ENCODE measurements around the gene GOLPH3. TPM values are rescaled to one million over a fixed set of nuclear protein-coding genes. Genes with fewer than 3 reads are reported as not detected.
"Not testable (repeated sequence)": the region's sequence is repeated elsewhere in the genome, so short reads cannot be mapped to it uniquely, and the experiment has no call there.

Gene GOLPH3
- total RNA-seq, 2 donors from 2014 or later: 74.4 to 89.3 TPM

- DNase-seq (ENCODE audit: low spot score): no peak
- intact Hi-C loops (cut with DNase I): no loop called here
Observed at GRCh38 chr5:32172923-32173266, 1.2 kb downstream of the GOLPH3 start.

GRCh38 chr5:32172186-32172911, 1.8 kb downstream of the GOLPH3 start:
- DNase-seq (ENCODE audit: low spot score); intact Hi-C loops (cut with DNase I): not testable (repeated sequence)

- intact Hi-C loops (cut with DNase I): no loop called here
- DNase-seq (ENCODE audit: low spot score): no peak
Observed at GRCh38 chr5:32170303-32171151, 3.6 kb downstream of the GOLPH3 start.

- intact Hi-C loops (cut with DNase I): no loop called here
Observed at GRCh38 chr5:32168460-32169033, 5.6 kb downstream of the GOLPH3 start.

GRCh38 chr5:32165597-32165996, 8.5 kb downstream of the GOLPH3 start:
- intact Hi-C loops (cut with DNase I): no loop called here
- no peak for DNase-seq (ENCODE audit: low spot score)

More at GRCh38 chr5:32168460-32169033, 5.6 kb downstream of the GOLPH3 start:
- DNase-seq (ENCODE audit: low spot score): no peak

- intact Hi-C loops (cut with DNase I): no loop called here
- no peak for DNase-seq (ENCODE audit: low spot score)
Observed at GRCh38 chr5:32163785-32164184, 10.3 kb downstream of the GOLPH3 start.

- DNase-seq (ENCODE audit: low spot score): no peak
- intact Hi-C loops (cut with DNase I): no loop called here
Observed at GRCh38 chr5:32163053-32163452, 11.1 kb downstream of the GOLPH3 start.

GRCh38 chr5:32160228-32160627, 13.9 kb downstream of the GOLPH3 start:
- DNase-seq (ENCODE audit: low spot score): no peak
- intact Hi-C loops (cut with DNase I): no loop called here

- DNase-seq (ENCODE audit: low spot score): no peak
- intact Hi-C loops (cut with DNase I): no loop called here
Observed at GRCh38 chr5:32159328-32160072, 14.6 kb downstream of the GOLPH3 start.

GRCh38 chr5:32158679-32158975, 15.5 kb downstream of the GOLPH3 start:
- intact Hi-C loops (cut with DNase I): no loop called here
- DNase-seq (ENCODE audit: low spot score): no peak

- intact Hi-C loops (cut with DNase I): no loop called here
- DNase-seq (ENCODE audit: low spot score): no peak
Observed at GRCh38 chr5:32157078-32157477, 17.0 kb downstream of the GOLPH3 start.

GRCh38 chr5:32156635-32157034, 17.5 kb downstream of the GOLPH3 start:
- no peak for DNase-seq (ENCODE audit: low spot score)
- intact Hi-C loops (cut with DNase I): no loop called here

- DNase-seq (ENCODE audit: low spot score): no peak
- intact Hi-C loops (cut with DNase I): no loop called here
Observed at GRCh38 chr5:32155211-32155610, 18.9 kb downstream of the GOLPH3 start.

- intact Hi-C loops (cut with DNase I): no loop called here
- DNase-seq (ENCODE audit: low spot score): no peak
Observed at GRCh38 chr5:32153723-32154122, 20.4 kb downstream of the GOLPH3 start.

GRCh38 chr5:32151198-32151597, 22.9 kb downstream of the GOLPH3 start:
- intact Hi-C loops (cut with DNase I): no loop called here
- no peak for DNase-seq (ENCODE audit: low spot score)

GRCh38 chr5:32150366-32150765, 23.8 kb downstream of the GOLPH3 start:
- intact Hi-C loops (cut with DNase I): no loop called here
- no peak for DNase-seq (ENCODE audit: low spot score)

GRCh38 chr5:32147959-32148358, 26.2 kb downstream of the GOLPH3 start:
- intact Hi-C loops (cut with DNase I): no loop called here
- no peak for DNase-seq (ENCODE audit: low spot score)

GRCh38 chr5:32147236-32147635, 26.9 kb downstream of the GOLPH3 start:
- no peak for DNase-seq (ENCODE audit: low spot score)
- intact Hi-C loops (cut with DNase I): no loop called here

- intact Hi-C loops (cut with DNase I): no loop called here
- DNase-seq (ENCODE audit: low spot score): no peak
Observed at GRCh38 chr5:32145378-32145777, 28.7 kb downstream of the GOLPH3 start.

All from posterior vena cava (tissue), 2 donors.